Calu3 (cell line): ENCODE results near the gene RAD51C. TPM values are rescaled to one million over a fixed set of nuclear protein-coding genes. Genes with fewer than 3 reads are reported as not detected.
"Not testable (repeated sequence)": the region's sequence is repeated elsewhere in the genome, so short reads cannot be mapped to it uniquely, and the experiment has no call there.

Experiments used
- BruUV-seq: library from RNA; stranded (reverse); fragments of 400-500 nt; replicated peaks from 2 replicates; lab custom pipeline; 2021; lab: Mats Ljungman, UMichigan
- CTCF ChIA-PET: fragments of 300-600 bp; sonication (Branson Sonifier 250); formaldehyde crosslinking; loops from one replicate; lab custom pipeline; 2022; ENCODE audit warnings: antibody characterized with exemption; lab: Charles Lee
- DNase-seq: peaks from one replicate; pipeline ENCODE4 v3.0.0; 2022
- H3K27ac Mint-ChIP-seq: one replicate; pipeline ENCODE4 v1.8.0; 2022; ENCODE audit warnings: mixed read lengths; ENCODE audit not compliant: unreplicated experiment
- H3K27me3 Mint-ChIP-seq: one replicate; pipeline ENCODE4 v1.8.0; 2022; ENCODE audit warnings: mixed read lengths; ENCODE audit not compliant: unreplicated experiment
- H3K36me3 Mint-ChIP-seq: one replicate; pipeline ENCODE4 v1.8.0; 2022; ENCODE audit warnings: mild to moderate bottlenecking, moderate library complexity, mixed read lengths; ENCODE audit not compliant: insufficient read depth, unreplicated experiment
- H3K4me1 Mint-ChIP-seq: one replicate; pipeline ENCODE4 v1.8.0; 2022; ENCODE audit warnings: mild to moderate bottlenecking, low read depth, mixed read lengths; ENCODE audit not compliant: unreplicated experiment
- H3K4me3 Mint-ChIP-seq: one replicate; pipeline ENCODE4 v1.8.0; 2022; ENCODE audit warnings: mild to moderate bottlenecking, low read depth, moderate library complexity, mixed read lengths; ENCODE audit not compliant: unreplicated experiment
- H3K9me3 Mint-ChIP-seq: one replicate; pipeline ENCODE4 v1.8.0; 2022; ENCODE audit warnings: low read depth, mixed read lengths; ENCODE audit not compliant: unreplicated experiment
- intact Hi-C: fragments of 100-400 bp; cut with micrococcal nuclease; formaldehyde crosslinking; loops from one replicate; pipeline ENCODE4 v1.10.0; 2022; ENCODE audit not compliant: unreplicated experiment
- total RNA-seq: library from RNA; stranded (reverse); gene quantifications from 2 replicates; pipeline ENCODE4 v1.2.3, GENCODE V29; 2022
- TF ChIP-seq, protein P1 (sequence below): fragments of 200-600 bp; IDR thresholded peaks from one replicate; pipeline ENCODE4 v1.8.0; 2022; ENCODE audit warnings: antibody characterized with exemption; ENCODE audit not compliant: unreplicated experiment

The RAD51C gene
- total RNA-seq, 1 experiment from 2014 or later, result 28.4 TPM

DNA sequence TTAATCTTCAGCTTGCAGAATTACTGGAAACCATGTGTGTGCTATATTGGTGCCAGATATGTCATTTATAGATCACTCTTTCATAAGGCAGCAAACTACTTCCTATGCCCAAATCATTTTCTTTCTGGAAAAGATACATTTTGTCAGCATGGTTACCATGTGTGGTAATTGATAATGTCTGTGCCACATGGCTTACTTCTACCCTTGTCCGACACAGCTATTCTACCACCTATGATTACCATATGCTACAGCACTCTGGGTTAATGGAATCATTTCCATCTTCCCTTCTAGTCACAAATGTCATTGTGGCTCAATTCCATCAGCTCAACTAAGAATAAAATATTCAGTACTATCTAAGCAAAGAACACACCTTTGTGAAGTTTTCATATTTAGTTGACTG, 55.3 kb downstream of the RAD51C start:
- CTCF ChIA-PET, result interaction anchor here (0.5 kb wide), 1 partner anchor 188 kb away, joined by 4 read pairs; no protein-coding TSS in a partner anchor

DNA sequence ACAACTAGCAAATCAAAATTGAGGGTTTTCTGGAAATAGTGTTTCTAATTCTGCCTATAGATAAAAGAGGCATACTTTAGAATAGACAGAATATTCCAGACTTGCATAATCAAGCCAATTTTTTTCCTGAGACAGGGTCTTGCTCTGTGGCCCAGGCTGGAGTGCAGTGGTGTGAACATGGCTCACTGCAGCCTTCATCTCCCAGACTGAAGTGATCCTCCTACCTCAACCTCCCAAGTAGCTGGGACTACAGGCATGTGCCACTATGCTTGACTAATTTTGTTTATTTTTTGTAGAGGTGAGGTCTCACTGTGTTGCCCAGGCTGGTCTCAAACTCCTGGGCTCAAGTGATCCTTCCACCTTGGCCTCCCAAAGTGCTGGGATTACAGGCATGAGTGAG, 57.2 kb downstream of the RAD51C start:
- BruUV-seq, H3K27ac Mint-ChIP-seq, H3K9me3 Mint-ChIP-seq, H3K27me3 Mint-ChIP-seq, H3K4me3 Mint-ChIP-seq, H3K4me1 Mint-ChIP-seq, intact Hi-C loops, DNase-seq, H3K36me3 Mint-ChIP-seq: not testable (repeated sequence)
- CTCF ChIA-PET, result interaction anchor here (0.6 kb wide), 1 partner anchor 235 kb away, joined by 3 read pairs; no protein-coding TSS in a partner anchor

More for the DNA sequence above, 55.3 kb downstream of the RAD51C start:
- DNase-seq, result no peak
- Mint-ChIP-seq H3K4me1 (no peaks in the 10 kb centered on the region), H3K4me3 (no peak overlapping the region), H3K27ac (no peak overlapping the region), H3K36me3 (no peaks in the 10 kb centered on the region), H3K9me3 (no peaks in the 10 kb centered on the region), H3K27me3 (no peaks in the 10 kb centered on the region)
- no TSS peak for BruUV-seq
- intact Hi-C loops, result no loop called here
- TF ChIP-seq, protein P1, sequence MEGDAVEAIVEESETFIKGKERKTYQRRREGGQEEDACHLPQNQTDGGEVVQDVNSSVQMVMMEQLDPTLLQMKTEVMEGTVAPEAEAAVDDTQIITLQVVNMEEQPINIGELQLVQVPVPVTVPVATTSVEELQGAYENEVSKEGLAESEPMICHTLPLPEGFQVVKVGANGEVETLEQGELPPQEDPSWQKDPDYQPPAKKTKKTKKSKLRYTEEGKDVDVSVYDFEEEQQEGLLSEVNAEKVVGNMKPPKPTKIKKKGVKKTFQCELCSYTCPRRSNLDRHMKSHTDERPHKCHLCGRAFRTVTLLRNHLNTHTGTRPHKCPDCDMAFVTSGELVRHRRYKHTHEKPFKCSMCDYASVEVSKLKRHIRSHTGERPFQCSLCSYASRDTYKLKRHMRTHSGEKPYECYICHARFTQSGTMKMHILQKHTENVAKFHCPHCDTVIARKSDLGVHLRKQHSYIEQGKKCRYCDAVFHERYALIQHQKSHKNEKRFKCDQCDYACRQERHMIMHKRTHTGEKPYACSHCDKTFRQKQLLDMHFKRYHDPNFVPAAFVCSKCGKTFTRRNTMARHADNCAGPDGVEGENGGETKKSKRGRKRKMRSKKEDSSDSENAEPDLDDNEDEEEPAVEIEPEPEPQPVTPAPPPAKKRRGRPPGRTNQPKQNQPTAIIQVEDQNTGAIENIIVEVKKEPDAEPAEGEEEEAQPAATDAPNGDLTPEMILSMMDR, result no peak

DNA sequence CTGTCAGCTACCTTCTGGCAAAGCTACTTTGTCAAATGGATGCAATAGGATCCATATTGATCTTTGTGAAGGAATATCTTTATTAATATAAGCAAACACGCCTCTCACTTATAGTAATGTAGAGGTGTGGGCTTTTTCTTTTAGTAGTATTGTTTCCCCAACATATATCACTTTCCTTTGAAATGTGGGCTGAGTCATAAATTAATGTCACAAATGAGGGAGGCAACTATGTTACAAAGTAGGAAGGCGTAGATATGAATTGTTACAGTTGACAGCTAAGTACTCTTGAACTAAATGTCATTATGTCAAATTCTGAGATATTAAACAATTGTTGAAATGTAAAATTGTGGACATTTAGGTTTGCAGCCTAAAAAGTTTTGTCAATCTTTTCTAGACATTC, 60.6 kb downstream of the RAD51C start:
- no peak overlapping the region for H3K27ac Mint-ChIP-seq
- H3K36me3 Mint-ChIP-seq, result peaks cover 12% of the 10 kb centered on the region
- peaks cover 10% of the 10 kb centered on the region for H3K4me1 Mint-ChIP-seq
- intact Hi-C loops, result no loop called here
- H3K9me3 Mint-ChIP-seq, result no peaks in the 10 kb centered on the region
- BruUV-seq, result no TSS peak
- H3K4me3 Mint-ChIP-seq, result no peak overlapping the region
- H3K27me3 Mint-ChIP-seq, result peaks cover 15% of the 10 kb centered on the region
- DNase-seq, result no peak
- TF ChIP-seq, protein P1, result no peak
- CTCF ChIA-PET, result no interaction called here

DNA sequence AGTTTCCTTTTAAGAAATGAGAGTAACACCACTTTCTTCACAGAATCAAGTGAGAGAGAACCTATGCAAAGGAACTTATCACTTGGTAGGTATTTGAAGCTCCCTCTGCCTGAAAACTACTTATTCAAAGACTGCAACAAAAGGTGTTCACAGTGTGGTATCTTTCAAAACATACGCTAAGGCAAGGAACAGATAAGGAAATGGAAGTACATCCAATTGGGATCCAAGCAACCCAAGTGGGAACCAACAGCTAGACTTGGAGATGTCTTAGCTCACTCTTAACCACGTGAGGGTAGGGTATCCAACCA, 62.8 kb downstream of the RAD51C start:
- peak overlapping the region; percentile 73 for H3K4me3 Mint-ChIP-seq
- H3K9me3 Mint-ChIP-seq, result no peaks in the 10 kb centered on the region
- H3K27ac Mint-ChIP-seq, result no peak overlapping the region
- peaks cover 24% of the 10 kb centered on the region for H3K27me3 Mint-ChIP-seq
- peaks cover 12% of the 10 kb centered on the region for H3K36me3 Mint-ChIP-seq
- TF ChIP-seq, protein P1, result no peak
- DNase-seq, result no peak
- H3K4me1 Mint-ChIP-seq, result peaks cover 10% of the 10 kb centered on the region
- intact Hi-C loops, result no loop called here
- CTCF ChIA-PET, result interaction anchor here (0.5 to 0.6 kb wide), 3 partner anchors 20 to 198 kb away, joined by 3 to 7 read pairs (median 3); no protein-coding TSS in a partner anchor
- BruUV-seq, result no TSS peak

DNA sequence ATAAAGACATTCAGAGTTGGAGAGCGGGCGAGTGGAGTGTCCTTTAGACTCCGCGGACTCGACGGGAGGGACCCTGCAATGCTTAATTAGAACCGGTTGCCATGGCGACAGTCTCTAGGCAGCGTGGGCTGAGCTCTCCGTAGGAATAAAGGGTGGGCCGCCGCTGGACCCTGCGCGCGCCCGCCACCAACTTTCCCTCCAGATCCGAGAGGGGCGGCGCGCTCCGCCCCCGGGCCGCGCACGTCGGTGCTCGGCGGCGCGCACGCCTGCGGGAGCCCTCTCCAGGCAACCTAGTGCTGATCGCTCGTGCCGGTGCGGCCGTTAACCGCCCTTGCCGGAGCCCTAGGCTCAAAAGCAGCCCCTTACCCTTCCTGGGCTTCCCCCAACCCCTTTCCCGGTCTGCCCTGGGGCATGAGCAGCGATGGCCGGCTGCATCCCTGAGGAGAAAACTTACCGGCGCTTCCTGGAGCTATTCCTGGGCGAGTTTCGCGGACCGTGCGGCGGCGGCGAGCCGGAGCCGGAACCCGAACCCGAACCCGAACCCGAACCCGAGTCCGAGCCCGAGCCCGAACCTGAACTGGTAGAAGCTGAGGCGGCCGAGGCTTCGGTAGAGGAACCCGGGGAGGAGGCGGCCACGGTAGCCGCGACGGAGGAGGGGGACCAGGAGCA, 63.3 kb downstream of the RAD51C start, which contains the start of gene PPM1E:
TSS of gene PPM1E (plus strand) at position 278 of the 669 bp plus-strand sequence.
- CTCF ChIA-PET, result interaction anchor here (0.5 to 0.6 kb wide), 2 partner anchors 53 to 198 kb away, joined by 3 to 7 read pairs; no protein-coding TSS in a partner anchor
- H3K27ac Mint-ChIP-seq, result no peak within 1 kb of the TSS
- TF ChIP-seq, protein P1, result no peak

More for the DNA sequence above, 63.3 kb downstream of the RAD51C start, which contains the start of gene PPM1E:
- H3K36me3 Mint-ChIP-seq, result peaks cover 12% of the 10 kb centered on the region
- peaks cover 29% of the 10 kb centered on the region for H3K27me3 Mint-ChIP-seq
- DNase-seq, result peak; percentile 55
- no peaks in the 10 kb centered on the region for H3K9me3 Mint-ChIP-seq
- no TSS peak for BruUV-seq
- H3K4me1 Mint-ChIP-seq, result peaks cover 10% of the 10 kb centered on the region
- intact Hi-C loops, result no loop called here
- H3K4me3 Mint-ChIP-seq, result peak within 1 kb of the TSS; percentile 73
